Measurements from ENCODE around the gene ANK2.

Gene ANK2

DNA sequence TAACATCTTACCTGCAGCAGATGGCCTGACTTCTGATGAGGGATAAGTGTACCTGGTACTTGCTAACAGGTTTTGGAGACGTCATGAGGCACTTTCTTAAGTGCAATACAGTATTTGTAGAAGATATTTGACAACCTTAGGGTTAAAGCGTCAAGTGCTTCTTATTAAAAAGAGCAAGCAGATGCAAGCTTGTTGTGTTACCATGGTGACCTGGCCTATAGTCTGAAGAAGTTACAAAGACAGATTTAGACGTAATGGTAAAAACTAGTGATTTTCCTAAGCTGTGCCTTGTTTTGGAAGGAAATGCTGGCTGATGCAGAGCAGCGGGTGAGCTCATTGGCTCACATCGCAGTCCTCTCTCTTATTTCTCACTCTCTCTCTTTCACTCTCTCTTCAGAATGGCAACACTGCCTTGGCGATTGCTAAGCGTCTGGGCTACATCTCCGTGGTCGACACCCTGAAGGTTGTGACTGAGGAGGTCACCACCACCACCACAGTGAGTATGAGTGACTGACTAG is 243.6 kb downstream of the ANK2 start:
- no peak for DNase-seq

GRCh38 chr4:113293674-113294073 is 244.2 kb downstream of the ANK2 start:
- no peak for DNase-seq

DNA sequence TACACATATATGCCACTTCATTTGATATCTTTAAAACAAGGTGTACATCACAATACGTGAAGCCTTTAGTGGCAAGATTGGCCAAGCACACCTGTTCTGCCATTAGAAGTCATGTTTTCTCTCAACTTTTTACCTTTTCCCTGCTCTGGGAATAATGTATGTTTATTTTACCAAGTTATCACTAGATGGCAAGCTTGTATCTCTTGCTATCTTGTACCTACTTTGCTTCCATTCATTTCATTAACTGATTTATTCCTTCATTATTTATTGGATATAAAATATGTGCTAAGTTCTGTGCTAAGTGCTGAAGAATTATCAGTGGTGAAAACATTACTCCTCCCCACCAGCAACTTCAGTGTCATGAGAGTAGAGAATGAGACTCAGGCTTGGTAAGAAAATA is 245.5 kb downstream of the ANK2 start:
- DNase-seq, result no peak

- no peak for DNase-seq
These were observed 251.0 kb downstream of the ANK2 start for GRCh38 chr4:113300471-113300928.

DNA sequence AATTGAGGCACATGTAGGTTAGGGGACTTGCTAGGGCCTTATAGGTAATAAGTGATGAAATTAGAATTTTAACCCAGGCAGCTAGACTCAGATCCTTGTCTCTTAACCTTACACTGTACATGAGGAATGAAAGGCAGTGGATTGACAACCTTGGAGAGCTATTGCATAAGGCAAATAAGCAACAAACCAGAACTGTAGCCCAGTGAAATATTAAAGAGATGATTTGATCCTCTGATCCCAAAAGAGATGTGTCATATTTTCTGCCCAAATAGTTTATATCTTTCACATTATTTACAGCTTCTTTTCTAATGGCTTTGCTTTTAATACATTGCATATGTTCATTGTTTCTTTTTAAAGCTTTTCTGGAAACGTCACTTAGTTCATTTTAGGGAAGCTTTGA is 252.6 kb downstream of the ANK2 start:
- no peak for DNase-seq

DNA sequence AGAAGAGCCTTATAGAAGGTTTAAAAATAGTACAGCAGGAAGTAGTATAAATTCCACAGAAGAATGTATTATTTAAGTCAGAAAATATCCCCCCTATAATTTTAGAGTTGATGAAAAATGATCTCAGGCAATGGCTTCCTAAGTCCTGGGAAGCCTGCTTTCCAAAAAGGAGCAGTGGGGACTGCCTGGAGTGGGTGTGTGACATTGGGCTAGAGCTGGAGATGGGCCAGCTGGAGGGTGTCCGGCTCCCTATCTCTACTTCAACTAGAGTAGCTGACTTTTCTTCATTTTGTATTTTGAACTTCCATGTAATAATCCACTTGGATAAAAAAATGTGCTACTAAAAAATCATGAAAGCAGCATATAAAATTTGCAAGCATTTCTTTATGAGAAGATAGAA is 253.9 kb downstream of the ANK2 start:
- no peak for DNase-seq

DNA sequence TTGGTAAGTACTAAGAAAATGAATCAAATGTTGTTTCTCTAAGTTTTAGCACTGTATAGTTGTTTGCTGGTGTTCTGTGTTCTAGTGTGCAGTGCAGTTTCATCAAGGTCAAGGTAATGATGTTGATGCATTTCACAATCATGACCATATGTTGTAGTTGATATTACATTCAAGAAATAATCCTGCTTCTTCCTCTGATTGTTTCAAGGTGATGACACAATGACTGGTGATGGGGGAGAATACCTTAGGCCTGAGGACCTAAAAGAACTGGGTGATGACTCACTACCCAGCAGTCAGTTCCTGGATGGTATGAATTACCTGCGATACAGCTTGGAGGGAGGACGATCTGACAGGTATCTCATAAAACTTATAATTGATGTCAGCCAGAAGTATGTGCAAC is 261.6 kb downstream of the ANK2 start:
- no peak for DNase-seq

DNA sequence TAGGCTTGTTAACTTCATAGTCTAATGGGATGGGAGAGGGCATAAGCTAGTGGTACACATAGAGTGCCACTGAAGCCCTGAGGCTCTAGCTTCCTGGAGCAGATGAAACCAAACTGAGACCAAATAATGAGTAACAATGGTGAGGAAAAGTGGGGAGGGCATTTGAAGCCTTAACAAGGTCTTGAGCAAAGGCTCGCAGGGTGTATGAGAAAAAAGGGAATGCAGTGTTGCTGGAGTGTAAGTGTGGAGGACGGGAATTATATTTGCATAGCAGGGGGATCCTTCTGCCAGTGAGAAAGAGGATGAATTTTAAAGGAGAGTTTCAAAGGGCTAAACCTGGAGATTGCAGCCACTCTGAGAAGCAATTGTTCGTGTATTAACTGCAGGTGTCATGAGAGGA is 263.1 kb downstream of the ANK2 start:
- no peak for DNase-seq

DNA sequence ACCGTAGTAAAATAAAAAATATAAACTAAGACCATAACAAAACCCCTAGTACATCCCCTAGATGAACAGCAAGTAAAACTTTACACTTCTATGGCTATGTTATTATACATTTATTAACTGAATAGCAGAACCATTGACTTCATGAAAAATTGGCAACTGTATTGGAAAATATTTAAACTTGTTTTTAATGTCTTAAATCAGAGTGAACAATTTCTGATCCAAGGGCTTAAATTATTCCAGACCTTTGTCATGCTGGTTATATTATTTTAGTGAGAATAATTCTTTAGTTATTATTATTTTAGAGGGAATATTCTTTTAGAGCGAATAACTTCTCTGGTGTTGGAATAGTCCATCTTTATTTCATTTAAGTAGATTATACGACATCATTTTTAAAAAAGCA is 265.0 kb downstream of the ANK2 start:
- DNase-seq, result no peak

DNA sequence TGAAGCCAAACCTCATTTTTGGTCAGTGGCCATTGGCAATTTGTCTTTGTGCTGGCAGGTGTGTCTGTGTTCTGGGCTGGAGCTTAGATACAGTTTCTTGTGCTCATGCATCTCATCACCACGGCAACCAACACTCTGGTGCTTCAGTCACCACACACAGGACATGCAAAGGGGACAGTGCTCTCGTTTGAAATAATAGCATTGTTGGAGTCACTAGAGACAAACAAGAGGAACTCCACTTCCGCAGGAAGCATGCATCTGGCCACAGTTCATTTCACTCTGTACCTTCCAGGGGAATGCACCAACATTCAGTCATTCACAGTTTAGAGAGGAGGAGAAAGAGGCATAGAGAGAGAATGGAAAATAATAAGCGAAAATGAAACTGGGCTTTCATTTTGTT is 267.4 kb downstream of the ANK2 start:
- no peak for DNase-seq

- DNase-seq, result no peak
These were observed 268.1 kb downstream of the ANK2 start for GRCh38 chr4:113317523-113317922.

DNA sequence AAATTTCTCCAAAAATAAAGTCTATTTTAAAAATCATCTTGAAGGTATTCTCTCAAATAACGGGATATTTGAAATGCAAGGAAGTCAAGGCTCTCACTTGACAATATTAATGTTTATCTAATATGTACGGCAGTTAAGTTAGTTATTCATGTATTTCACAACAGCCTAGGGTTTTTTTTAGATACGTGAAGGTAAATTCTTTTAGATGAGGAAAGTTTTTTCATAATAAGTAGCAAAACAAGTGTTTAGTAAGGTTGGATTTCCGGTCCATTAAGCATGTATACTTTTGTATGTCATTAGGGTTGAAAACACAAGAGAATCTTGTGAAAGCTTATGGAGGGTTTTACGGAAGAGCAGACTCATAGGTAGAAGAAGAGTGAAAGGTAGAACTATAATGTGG is 273.3 kb downstream of the ANK2 start:
- no peak for DNase-seq

DNA sequence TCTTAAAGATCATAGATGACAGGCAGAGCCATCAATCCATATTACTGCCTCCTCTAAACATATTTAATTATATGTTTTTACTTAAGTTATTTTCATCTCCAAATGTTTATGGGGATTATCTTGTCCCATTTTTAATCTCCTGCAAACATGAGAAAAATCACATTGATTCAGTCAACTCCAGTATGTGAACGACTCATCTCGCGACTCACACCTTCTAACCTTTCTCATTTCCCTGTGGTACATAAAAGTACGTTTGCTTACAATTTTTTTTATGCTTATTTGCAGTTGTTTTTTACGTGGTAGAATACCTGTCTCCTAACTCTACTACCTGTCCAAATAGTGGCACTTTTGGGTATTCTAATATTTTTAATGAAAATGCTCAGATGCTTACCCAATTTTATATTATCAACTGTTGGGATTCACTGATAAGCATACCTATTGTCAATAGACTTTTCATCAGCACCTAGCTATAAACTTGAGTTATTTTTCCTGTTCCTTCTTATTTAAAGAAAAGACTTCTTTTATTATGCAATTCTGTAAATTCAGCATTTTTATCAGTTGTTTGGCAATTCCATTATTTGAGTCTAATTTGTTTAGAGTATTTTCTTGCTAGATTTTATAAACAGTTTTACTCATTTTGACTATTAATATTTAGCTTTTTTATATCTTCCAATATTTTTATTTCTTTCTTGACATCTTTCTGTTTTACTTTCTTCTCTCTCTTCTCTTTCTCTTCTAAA is 276.6 kb downstream of the ANK2 start:
- no peak for DNase-seq

GRCh38 chr4:113327494-113327893 is 278.0 kb downstream of the ANK2 start:
- DNase-seq, result no peak

DNA sequence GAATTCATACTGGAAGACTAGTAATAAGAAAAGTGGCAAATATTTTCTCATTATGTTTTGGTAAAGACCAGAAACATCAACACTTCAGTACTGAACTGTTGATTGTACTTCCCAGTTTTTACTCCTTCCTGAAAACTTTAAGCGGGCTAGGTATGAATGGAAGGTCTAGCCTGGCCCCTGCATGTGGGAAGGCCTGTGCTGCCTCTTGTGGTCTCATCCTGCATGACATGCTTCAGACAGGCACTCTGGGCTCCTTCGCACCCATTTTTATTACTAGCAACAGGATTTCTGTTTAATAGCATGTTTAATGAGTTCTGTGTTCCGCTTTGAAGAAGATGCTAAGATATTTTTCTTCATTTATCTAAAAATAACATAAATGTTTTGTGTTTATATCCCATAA is 279.1 kb downstream of the ANK2 start:
- no peak for DNase-seq

- DNase-seq, result no peak
These were observed 280.7 kb downstream of the ANK2 start for GRCh38 chr4:113330200-113330599.

DNA sequence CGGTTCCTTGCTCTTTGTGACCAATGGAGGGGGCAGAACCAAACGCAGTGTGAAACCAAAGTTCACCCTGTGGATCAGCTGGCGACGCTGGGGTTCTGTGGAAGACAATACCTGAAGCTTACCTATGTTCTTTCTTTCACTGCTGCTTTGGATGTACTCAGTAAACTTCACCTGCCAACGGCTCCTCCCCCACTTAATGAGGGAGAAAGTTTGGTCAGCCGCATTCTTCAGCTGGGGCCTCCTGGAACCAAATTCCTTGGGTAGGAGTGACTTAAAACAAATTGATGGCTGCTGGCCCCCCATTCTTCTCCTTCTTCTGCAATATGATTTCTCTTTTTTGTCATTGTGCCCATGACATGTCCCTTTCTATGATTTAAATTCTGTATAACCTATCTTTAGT is 282.4 kb downstream of the ANK2 start:
- DNase-seq, result no peak

GRCh38 chr4:113332701-113333100 is 283.2 kb downstream of the ANK2 start:
- DNase-seq, result no peak

DNA sequence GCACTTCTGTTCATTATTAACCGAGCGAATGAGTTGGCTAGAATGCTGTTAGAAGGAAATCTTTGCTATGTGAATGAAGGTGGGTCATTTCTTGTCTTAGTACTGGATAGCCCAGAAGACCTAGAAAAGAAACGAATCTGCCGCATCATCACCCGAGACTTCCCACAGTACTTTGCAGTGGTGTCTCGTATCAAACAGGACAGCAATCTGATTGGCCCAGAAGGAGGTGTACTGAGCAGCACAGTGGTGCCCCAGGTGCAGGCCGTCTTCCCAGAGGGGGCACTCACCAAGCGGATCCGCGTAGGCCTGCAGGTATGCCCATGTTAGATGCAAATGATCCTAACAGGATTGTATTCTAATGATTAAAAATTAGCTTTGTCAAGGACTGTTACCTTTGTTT is 286.3 kb downstream of the ANK2 start:
- DNase-seq, result no peak

GRCh38 chr4:113336556-113336955 is 287.1 kb downstream of the ANK2 start:
- DNase-seq, result no peak

DNA sequence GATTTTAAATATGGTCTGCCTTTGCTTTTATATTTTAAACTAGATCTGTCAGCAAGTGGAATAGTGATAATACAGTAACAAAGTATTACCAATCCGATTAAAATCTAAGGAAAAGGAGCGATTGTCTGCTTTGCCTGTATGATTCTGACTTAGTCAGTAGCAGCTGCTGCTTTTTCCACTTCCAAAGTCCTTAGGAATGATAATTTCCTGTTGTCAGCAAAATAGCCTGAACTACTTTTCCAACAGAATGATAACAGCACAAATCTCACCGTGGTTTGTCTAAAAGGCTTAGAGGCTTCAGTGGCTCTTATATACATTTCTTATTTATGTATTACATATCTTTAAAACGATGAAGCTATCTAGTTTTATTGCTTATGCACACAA is 290.0 kb downstream of the ANK2 start:
- DNase-seq, result no peak

- no peak for DNase-seq
These were observed 294.6 kb downstream of the ANK2 start for GRCh38 chr4:113344100-113344499.

- no peak for DNase-seq
These were observed 297.8 kb downstream of the ANK2 start for GRCh38 chr4:113347245-113347644.

DNA sequence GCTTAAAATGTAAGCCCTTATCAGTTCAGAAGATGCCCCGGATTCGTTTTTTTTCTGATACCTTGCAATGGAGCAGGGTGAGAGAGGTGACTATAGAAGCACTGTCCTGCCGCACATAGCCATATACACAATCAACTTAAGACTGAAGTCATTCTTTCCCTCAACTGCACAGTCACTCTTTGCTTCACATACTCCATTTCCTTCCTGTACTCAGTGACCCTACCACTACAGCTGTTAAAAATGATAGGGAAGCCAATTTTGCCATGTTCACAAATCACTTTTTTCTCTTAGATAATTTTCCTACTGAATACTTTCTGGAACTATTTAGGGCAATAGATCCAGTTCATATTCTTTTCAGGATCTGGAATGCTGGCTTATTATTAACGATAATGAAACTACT is 300.0 kb downstream of the ANK2 start:
- DNase-seq, result no peak

- no peak for DNase-seq
These were observed 301.1 kb downstream of the ANK2 start for GRCh38 chr4:113350576-113350975.
